Activated effector memory CD4-positive, alpha-beta T cell treated with Interleukin-2 at 50 U/mL for 16 hours (primary cell): ENCODE data around the gene OR1I1.

Experiments used
- DNase-seq: peaks from one replicate; pipeline ENCODE4 v3.0.0-alpha.2; 2020

The OR1I1 gene

GRCh38 chr19:15099017-15099582 is 17.1 kb downstream of the OR1I1 start:
- no peak for DNase-seq

GRCh38 chr19:15101479-15102082 is 19.6 kb downstream of the OR1I1 start:
- DNase-seq = no peak

- DNase-seq = no peak
Observed at GRCh38 chr19:15104003-15104402, 22.0 kb downstream of the OR1I1 start.

- DNase-seq = no peak
Observed at GRCh38 chr19:15104411-15104810, 22.4 kb downstream of the OR1I1 start.

GRCh38 chr19:15105044-15105443 is 23.0 kb downstream of the OR1I1 start:
- no peak for DNase-seq

GRCh38 chr19:15107061-15108010 is 25.3 kb downstream of the OR1I1 start, which contains the start of gene SYDE1:
SYDE1 (plus strand) TSS chr19:15107401; CDS start chr19:15107434, 33 bp downstream.
- DNase-seq = no peak

- no peak for DNase-seq
Observed at GRCh38 chr19:15108145-15108844, 26.3 kb downstream of the OR1I1 start.

GRCh38 chr19:15108845-15109767 is 27.1 kb downstream of the OR1I1 start:
- no peak for DNase-seq

GRCh38 chr19:15109768-15110417 is 27.9 kb downstream of the OR1I1 start:
- DNase-seq = no peak

GRCh38 chr19:15110418-15110815 is 28.4 kb downstream of the OR1I1 start:
- DNase-seq = no peak

- DNase-seq = no peak
Observed at GRCh38 chr19:15111758-15112157, 29.7 kb downstream of the OR1I1 start.

GRCh38 chr19:15112385-15112784 is 30.4 kb downstream of the OR1I1 start:
- DNase-seq = no peak

- DNase-seq = no peak
Observed at GRCh38 chr19:15113245-15114152, 31.5 kb downstream of the OR1I1 start.

- no peak for DNase-seq
Observed at GRCh38 chr19:15114153-15114540, 32.1 kb downstream of the OR1I1 start.

- no peak for DNase-seq
Observed at GRCh38 chr19:15115080-15115479, 33.1 kb downstream of the OR1I1 start.

GRCh38 chr19:15115762-15116615 is 34.0 kb downstream of the OR1I1 start:
- no peak for DNase-seq

GRCh38 chr19:15116856-15117255 is 34.8 kb downstream of the OR1I1 start:
- DNase-seq = no peak

GRCh38 chr19:15118248-15118647 is 36.2 kb downstream of the OR1I1 start:
- DNase-seq = no peak

- DNase-seq = no peak
Observed at GRCh38 chr19:15118789-15119494, 36.9 kb downstream of the OR1I1 start.
